Smooth muscle cell of trachea (primary cell): Measurements from ENCODE around the gene HGF. TPM values are rescaled to one million over a fixed set of nuclear protein-coding genes. Genes with fewer than 3 reads are reported as not detected.

Experiments
- total RNA-seq: library from RNA; depleted of rRNA; stranded (reverse); fragments of >200 nt; gene quantifications from 2 replicates; pipeline ENCODE4 v1.2.1, GENCODE V29; 2014

The HGF gene
- 80.7 and 218 TPM in 2 replicates for total RNA-seq

DNA sequence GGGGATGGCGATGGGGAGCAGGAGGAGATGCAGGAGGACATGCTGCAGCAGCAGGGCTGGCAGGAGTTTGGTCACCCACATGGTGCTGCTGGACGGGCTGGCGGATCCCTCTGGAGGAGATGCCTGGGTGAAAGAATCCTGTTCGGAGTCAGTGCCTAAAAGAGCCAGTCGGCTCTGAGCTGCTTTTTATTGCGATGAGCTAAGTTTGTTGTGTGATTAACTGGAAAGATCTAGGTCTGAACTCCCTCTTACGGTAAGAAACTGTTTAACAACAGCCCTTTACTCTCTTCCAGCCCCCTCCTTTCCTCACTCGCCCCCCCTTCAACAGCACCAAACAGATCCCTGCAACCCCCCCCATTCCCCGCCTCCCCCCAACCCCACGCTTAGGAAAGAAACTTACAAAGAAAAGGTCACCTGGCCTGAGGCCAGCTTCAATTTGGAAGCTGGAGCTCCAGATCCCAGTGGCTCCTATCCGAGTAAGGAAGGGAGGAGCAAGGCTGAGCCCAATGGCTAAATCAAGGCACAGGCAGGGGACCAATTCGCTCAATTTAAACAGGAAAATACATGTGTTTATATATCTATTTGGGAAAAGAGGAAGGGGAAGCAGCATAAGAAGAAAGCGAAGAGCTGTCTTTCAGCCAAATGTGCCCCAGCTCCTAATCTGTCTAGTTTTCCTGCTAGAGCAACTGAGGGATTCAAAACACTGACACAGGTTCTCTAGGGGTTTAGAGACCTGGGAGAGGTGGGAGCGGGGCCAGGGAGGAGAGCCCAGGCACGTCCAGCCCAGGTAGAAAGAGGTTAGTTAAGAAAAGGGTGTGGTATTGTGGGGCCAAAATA lies at the start of gene HGF:
TSS of gene HGF (minus strand) at position 157 of the 837 bp plus-strand sequence. CDS start at position 81, 76 bp downstream.

